ENCODE data around the gene TEC.

DNA sequence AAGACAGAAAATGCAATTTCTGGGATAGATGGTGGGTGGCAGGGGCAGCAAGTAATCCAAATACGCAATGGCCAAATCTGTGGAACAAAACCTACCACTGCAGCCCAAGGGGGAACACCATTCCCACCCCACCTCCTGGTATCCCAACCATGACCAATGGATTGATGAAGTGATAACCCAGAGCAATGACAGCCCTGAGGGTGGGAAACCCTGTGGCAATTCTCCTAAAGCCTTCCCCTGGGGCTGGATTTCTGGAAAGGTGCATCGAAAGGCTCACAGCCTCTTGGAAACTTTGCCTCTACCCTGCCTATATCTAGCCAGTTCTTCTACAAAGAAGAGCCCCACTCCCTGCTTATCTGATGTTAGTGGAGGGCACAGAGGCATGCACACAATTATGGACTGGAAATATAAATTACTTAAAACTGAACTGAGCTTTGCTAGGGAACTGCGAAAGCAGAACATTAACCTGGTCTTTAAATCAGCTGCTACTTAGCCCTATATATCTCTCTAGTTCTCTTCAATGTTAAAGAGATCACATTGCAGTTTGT lies 75.6 kb downstream of the TEC start:
- TF ChIP-seq, protein P1, sequence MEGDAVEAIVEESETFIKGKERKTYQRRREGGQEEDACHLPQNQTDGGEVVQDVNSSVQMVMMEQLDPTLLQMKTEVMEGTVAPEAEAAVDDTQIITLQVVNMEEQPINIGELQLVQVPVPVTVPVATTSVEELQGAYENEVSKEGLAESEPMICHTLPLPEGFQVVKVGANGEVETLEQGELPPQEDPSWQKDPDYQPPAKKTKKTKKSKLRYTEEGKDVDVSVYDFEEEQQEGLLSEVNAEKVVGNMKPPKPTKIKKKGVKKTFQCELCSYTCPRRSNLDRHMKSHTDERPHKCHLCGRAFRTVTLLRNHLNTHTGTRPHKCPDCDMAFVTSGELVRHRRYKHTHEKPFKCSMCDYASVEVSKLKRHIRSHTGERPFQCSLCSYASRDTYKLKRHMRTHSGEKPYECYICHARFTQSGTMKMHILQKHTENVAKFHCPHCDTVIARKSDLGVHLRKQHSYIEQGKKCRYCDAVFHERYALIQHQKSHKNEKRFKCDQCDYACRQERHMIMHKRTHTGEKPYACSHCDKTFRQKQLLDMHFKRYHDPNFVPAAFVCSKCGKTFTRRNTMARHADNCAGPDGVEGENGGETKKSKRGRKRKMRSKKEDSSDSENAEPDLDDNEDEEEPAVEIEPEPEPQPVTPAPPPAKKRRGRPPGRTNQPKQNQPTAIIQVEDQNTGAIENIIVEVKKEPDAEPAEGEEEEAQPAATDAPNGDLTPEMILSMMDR (conservative IDR thresholded peaks at IDR 0.05), result no peak
- no peak for TF ChIP-seq ZFX (IDR thresholded peaks at IDR 0.05)

Data from C4-2B (cell line).